GM23338 (cell line): ENCODE data around the gene ADAMTS10.
"Not testable (repeated sequence)": the region's sequence is repeated elsewhere in the genome, so short reads cannot be mapped to it uniquely, and the experiment has no call there.

Experiments used
- CREB1 ChIP-seq: fragments of 250-450 bp; sonication (Bioruptor Pico); IDR thresholded peaks from 2 replicates; pipeline ENCODE4 v1.5.0; 2020; ENCODE audit warnings: low read depth, mild to moderate bottlenecking, moderate library complexity
- EZH2 ChIP-seq: fragments of 200-600 bp; sonication (generic); IDR thresholded peaks from one replicate; pipeline ENCODE4 v1.8.0; 2017; ENCODE audit warnings: antibody characterized with exemption, mild to moderate bottlenecking, low read depth; ENCODE audit not compliant: unreplicated experiment
- EZH2phosphoT487 ChIP-seq: fragments of 200-600 bp; sonication (generic); IDR thresholded peaks from one replicate; pipeline ENCODE4 v1.8.1; 2018; ENCODE audit warnings: antibody characterized with exemption; ENCODE audit not compliant: unreplicated experiment
- JUNB ChIP-seq: IDR thresholded peaks from one replicate; pipeline ENCODE4 v1.6.1; 2016; ENCODE audit warnings: antibody characterized with exemption; ENCODE audit not compliant: unreplicated experiment
- POLR2AphosphoS5 ChIP-seq: IDR thresholded peaks from 2 replicates; pipeline ENCODE4 v1.6.1; 2016; ENCODE audit warnings: antibody characterized with exemption, low read depth
- ZNF114 ChIP-seq: fragments of 250-450 bp; sonication (Bioruptor Pico); IDR thresholded peaks from 2 replicates; pipeline ENCODE4 v1.5.0; 2020; ENCODE audit warnings: mild to moderate bottlenecking, moderate library complexity
- ZNF331 ChIP-seq: fragments of 250-450 bp; sonication (Bioruptor Pico); IDR thresholded peaks from 2 replicates; pipeline ENCODE4 v1.5.0; 2020; ENCODE audit warnings: low read depth, mild to moderate bottlenecking, moderate library complexity
- TF ChIP-seq, protein P1 (sequence below): fragments of 250-450 bp; sonication (Bioruptor Pico); IDR thresholded peaks from 2 replicates; pipeline ENCODE4 v1.5.0; 2020; ENCODE audit warnings: mild to moderate bottlenecking, moderate library complexity
- TF ChIP-seq, protein P2 (sequence below), 2 experiments: fragments of 200-600 bp in 1 of 2; sonication (generic) in 1 of 2; conservative IDR thresholded peaks; 2 replicates each; pipeline versions ENCODE4 v1.5.1 to v1.6.1; 2016 to 2017; ENCODE audit warnings: antibody characterized with exemption in 2 of 2, low read depth in 2 of 2, mild to moderate bottlenecking in 2 of 2, moderate library complexity in 1 of 2
- TF ChIP-seq, protein P3 (sequence below): IDR thresholded peaks from one replicate; pipeline ENCODE4 v1.6.1; 2018; ENCODE audit warnings: antibody characterized with exemption; ENCODE audit not compliant: unreplicated experiment
- TF ChIP-seq, protein P4 (sequence below): IDR thresholded peaks from 2 replicates; pipeline ENCODE4 v1.6.1; 2016; ENCODE audit warnings: antibody characterized with exemption

DNA sequence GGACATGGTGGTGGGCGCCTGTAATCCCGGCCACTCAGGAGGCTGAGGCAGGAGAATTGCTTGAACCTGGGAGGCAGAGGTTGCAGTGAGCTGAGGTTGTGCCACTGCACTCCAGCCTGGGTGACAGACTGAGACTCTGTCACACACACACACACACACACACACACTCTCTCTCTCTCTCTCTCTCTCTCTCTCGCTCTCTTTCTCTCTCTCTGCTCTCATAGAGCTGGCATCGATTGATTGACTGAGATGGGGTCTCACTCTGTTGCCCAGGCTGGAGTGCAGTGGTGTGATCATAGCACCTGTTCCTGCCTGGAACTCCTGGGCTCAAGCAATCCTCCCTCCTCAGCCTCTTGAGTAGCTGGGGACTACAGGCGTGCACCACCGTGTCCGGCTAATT, 56.8 kb downstream of the ADAMTS10 start:
- TF ChIP-seq, protein P1, sequence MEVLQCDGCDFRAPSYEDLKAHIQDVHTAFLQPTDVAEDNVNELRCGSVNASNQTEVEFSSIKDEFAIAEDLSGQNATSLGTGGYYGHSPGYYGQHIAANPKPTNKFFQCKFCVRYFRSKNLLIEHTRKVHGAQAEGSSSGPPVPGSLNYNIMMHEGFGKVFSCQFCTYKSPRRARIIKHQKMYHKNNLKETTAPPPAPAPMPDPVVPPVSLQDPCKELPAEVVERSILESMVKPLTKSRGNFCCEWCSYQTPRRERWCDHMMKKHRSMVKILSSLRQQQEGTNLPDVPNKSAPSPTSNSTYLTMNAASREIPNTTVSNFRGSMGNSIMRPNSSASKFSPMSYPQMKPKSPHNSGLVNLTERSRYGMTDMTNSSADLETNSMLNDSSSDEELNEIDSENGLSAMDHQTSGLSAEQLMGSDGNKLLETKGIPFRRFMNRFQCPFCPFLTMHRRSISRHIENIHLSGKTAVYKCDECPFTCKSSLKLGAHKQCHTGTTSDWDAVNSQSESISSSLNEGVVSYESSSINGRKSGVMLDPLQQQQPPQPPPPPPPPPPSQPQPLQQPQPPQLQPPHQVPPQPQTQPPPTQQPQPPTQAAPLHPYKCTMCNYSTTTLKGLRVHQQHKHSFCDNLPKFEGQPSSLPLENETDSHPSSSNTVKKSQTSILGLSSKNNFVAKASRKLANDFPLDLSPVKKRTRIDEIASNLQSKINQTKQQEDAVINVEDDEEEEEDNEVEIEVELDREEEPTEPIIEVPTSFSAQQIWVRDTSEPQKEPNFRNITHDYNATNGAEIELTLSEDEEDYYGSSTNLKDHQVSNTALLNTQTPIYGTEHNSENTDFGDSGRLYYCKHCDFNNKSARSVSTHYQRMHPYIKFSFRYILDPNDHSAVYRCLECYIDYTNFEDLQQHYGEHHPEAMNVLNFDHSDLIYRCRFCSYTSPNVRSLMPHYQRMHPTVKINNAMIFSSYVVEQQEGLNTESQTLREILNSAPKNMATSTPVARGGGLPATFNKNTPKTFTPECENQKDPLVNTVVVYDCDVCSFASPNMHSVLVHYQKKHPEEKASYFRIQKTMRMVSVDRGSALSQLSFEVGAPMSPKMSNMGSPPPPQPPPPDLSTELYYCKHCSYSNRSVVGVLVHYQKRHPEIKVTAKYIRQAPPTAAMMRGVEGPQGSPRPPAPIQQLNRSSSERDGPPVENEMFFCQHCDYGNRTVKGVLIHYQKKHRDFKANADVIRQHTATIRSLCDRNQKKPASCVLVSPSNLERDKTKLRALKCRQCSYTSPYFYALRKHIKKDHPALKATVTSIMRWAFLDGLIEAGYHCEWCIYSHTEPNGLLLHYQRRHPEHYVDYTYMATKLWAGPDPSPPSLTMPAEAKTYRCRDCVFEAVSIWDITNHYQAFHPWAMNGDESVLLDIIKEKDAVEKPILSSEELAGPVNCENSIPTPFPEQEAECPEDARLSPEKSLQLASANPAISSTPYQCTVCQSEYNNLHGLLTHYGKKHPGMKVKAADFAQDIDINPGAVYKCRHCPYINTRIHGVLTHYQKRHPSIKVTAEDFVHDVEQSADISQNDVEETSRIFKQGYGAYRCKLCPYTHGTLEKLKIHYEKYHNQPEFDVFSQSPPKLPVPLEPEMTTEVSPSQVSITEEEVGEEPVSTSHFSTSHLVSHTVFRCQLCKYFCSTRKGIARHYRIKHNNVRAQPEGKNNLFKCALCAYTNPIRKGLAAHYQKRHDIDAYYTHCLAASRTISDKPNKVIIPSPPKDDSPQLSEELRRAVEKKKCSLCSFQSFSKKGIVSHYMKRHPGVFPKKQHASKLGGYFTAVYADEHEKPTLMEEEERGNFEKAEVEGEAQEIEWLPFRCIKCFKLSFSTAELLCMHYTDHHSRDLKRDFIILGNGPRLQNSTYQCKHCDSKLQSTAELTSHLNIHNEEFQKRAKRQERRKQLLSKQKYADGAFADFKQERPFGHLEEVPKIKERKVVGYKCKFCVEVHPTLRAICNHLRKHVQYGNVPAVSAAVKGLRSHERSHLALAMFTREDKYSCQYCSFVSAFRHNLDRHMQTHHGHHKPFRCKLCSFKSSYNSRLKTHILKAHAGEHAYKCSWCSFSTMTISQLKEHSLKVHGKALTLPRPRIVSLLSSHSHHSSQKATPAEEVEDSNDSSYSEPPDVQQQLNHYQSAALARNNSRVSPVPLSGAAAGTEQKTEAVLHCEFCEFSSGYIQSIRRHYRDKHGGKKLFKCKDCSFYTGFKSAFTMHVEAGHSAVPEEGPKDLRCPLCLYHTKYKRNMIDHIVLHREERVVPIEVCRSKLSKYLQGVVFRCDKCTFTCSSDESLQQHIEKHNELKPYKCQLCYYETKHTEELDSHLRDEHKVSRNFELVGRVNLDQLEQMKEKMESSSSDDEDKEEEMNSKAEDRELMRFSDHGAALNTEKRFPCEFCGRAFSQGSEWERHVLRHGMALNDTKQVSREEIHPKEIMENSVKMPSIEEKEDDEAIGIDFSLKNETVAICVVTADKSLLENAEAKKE (CRISPR knock-in tag) = not testable (repeated sequence)
- not testable (repeated sequence) for TF ChIP-seq EZH2phosphoT487; POLR2AphosphoS5; EZH2; ZNF331 (CRISPR knock-in tag); CREB1 (CRISPR knock-in tag); ZNF114 (CRISPR knock-in tag); JUNB
- TF ChIP-seq, protein P2, sequence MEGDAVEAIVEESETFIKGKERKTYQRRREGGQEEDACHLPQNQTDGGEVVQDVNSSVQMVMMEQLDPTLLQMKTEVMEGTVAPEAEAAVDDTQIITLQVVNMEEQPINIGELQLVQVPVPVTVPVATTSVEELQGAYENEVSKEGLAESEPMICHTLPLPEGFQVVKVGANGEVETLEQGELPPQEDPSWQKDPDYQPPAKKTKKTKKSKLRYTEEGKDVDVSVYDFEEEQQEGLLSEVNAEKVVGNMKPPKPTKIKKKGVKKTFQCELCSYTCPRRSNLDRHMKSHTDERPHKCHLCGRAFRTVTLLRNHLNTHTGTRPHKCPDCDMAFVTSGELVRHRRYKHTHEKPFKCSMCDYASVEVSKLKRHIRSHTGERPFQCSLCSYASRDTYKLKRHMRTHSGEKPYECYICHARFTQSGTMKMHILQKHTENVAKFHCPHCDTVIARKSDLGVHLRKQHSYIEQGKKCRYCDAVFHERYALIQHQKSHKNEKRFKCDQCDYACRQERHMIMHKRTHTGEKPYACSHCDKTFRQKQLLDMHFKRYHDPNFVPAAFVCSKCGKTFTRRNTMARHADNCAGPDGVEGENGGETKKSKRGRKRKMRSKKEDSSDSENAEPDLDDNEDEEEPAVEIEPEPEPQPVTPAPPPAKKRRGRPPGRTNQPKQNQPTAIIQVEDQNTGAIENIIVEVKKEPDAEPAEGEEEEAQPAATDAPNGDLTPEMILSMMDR (conservative IDR thresholded peaks at IDR 0.05; ENCODE audit: low read depth in 2 of 2) = not testable (repeated sequence)
- TF ChIP-seq, protein P3, sequence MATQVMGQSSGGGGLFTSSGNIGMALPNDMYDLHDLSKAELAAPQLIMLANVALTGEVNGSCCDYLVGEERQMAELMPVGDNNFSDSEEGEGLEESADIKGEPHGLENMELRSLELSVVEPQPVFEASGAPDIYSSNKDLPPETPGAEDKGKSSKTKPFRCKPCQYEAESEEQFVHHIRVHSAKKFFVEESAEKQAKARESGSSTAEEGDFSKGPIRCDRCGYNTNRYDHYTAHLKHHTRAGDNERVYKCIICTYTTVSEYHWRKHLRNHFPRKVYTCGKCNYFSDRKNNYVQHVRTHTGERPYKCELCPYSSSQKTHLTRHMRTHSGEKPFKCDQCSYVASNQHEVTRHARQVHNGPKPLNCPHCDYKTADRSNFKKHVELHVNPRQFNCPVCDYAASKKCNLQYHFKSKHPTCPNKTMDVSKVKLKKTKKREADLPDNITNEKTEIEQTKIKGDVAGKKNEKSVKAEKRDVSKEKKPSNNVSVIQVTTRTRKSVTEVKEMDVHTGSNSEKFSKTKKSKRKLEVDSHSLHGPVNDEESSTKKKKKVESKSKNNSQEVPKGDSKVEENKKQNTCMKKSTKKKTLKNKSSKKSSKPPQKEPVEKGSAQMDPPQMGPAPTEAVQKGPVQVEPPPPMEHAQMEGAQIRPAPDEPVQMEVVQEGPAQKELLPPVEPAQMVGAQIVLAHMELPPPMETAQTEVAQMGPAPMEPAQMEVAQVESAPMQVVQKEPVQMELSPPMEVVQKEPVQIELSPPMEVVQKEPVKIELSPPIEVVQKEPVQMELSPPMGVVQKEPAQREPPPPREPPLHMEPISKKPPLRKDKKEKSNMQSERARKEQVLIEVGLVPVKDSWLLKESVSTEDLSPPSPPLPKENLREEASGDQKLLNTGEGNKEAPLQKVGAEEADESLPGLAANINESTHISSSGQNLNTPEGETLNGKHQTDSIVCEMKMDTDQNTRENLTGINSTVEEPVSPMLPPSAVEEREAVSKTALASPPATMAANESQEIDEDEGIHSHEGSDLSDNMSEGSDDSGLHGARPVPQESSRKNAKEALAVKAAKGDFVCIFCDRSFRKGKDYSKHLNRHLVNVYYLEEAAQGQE = not testable (repeated sequence)
- TF ChIP-seq, protein P4, sequence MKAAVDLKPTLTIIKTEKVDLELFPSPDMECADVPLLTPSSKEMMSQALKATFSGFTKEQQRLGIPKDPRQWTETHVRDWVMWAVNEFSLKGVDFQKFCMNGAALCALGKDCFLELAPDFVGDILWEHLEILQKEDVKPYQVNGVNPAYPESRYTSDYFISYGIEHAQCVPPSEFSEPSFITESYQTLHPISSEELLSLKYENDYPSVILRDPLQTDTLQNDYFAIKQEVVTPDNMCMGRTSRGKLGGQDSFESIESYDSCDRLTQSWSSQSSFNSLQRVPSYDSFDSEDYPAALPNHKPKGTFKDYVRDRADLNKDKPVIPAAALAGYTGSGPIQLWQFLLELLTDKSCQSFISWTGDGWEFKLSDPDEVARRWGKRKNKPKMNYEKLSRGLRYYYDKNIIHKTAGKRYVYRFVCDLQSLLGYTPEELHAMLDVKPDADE = not testable (repeated sequence)
